GM12878 (cell line): ENCODE results near the gene HSD17B12. TPM values are rescaled to one million over a fixed set of nuclear protein-coding genes. Genes with fewer than 3 reads are reported as not detected.

Experiments
- ATAC-seq: fragments of 200-7000 bp; cut with Tn5 transposase; 3 replicates; pipeline ENCODE4 v1.9.1; 2020; ENCODE audit warnings: mild to moderate bottlenecking, moderate library complexity
- BruUV-seq: library from RNA; stranded (reverse); fragments of 400-500 nt; replicated peaks from 2 replicates; lab custom pipeline; 2021; lab: Mats Ljungman, UMichigan
- CTCF ChIA-PET: fragments of 300-600 bp; sonication (Branson Sonifier 250); formaldehyde crosslinking; extraction: SDS; loops from one replicate; lab custom pipeline; 2021; ENCODE audit warnings: inconsistent platforms; lab: Yijun Ruan, JAX
- POLR2A ChIA-PET: fragments of 350-600 bp; formaldehyde crosslinking; extraction: SDS; loops from one replicate; lab custom pipeline; 2021; ENCODE audit warnings: inconsistent platforms; lab: Charles Lee
- RAD21 ChIA-PET: fragments of 300-600 bp; sonication (Branson Sonifier 250); formaldehyde crosslinking; loops from one replicate; lab custom pipeline; 2023; ENCODE audit warnings: antibody characterized with exemption; ENCODE audit not compliant: unreplicated experiment; lab: Charles Lee
- SMC1A ChIA-PET: fragments of 300-600 bp; sonication (Branson Sonifier 250); formaldehyde crosslinking; loops from one replicate; lab custom pipeline; 2023; ENCODE audit not compliant: unreplicated experiment, uncharacterized antibody; lab: Charles Lee
- DNase-seq: peaks from one replicate; pipeline ENCODE4 v3.0.0-alpha.2; 2011; ENCODE audit warnings: low read depth, low spot score
- FAIRE-seq: peaks from 3 replicates; lab custom pipeline; 2011; peaks lifted over from hg19 to GRCh38; lab: Jason Lieb, UNC
- H2AFZ ChIP-seq: 2 replicates; pipeline ENCODE4 v1.6.0; 2011; ENCODE audit warnings: low read depth, low read length, control low read depth; ENCODE audit not compliant: control insufficient read depth
- H3K27ac ChIP-seq: 2 replicates; pipeline ENCODE4 v1.5.1; 2011; ENCODE audit warnings: control low read depth; ENCODE audit not compliant: control insufficient read depth, insufficient read depth
- H3K27me3 ChIP-seq, 2 experiments: replicated peaks in 1 of 2; 2 replicates each; pipeline versions ENCODE4 v1.6.0 to v1.6.1; 2011; ENCODE audit warnings: low read length in 1 of 2; ENCODE audit not compliant: control insufficient read depth in 2 of 2, insufficient read depth in 2 of 2
- H3K36me3 ChIP-seq, 2 experiments: 2 replicates each; pipeline ENCODE4 v1.5.1; 2011; ENCODE audit warnings: low read length in 1 of 2; ENCODE audit not compliant: control insufficient read depth in 2 of 2, insufficient read depth in 2 of 2
- H3K4me1 ChIP-seq: 2 replicates; pipeline ENCODE4 v1.6.1; 2011; ENCODE audit warnings: mild to moderate bottlenecking, low read length, moderate library complexity, mixed read lengths; ENCODE audit not compliant: control insufficient read depth, insufficient read depth
- H3K4me2 ChIP-seq: 2 replicates; pipeline ENCODE4 v1.6.0; 2011; ENCODE audit warnings: control low read depth; ENCODE audit not compliant: control insufficient read depth, insufficient read depth
- H3K4me3 ChIP-seq: fragments of 200-600 bp; sonication (generic); 2 replicates; pipeline ENCODE4 v1.5.1; 2016
- H3K79me2 ChIP-seq: 2 replicates; pipeline ENCODE4 v1.6.0; 2011; ENCODE audit warnings: low read length; ENCODE audit not compliant: control insufficient read depth, insufficient read depth
- H3K9ac ChIP-seq: 2 replicates; pipeline ENCODE4 v1.8.0; 2011; ENCODE audit warnings: low read length, control low read depth, mixed read lengths; ENCODE audit not compliant: control insufficient read depth, insufficient read depth
- H3K9me3 ChIP-seq: replicated peaks from 3 replicates; pipeline ENCODE4 v1.5.1; 2011; ENCODE audit warnings: mild to moderate bottlenecking, low read length; ENCODE audit not compliant: control insufficient read depth, insufficient read depth
- H4K20me1 ChIP-seq: 2 replicates; pipeline ENCODE4 v1.6.0; 2011; ENCODE audit not compliant: control insufficient read depth, insufficient read depth
- BRCA1 ChIP-seq: IDR thresholded peaks from 2 replicates; pipeline ENCODE4 v1.6.1; 2011; ENCODE audit warnings: low read depth, low read length, improper control_type of control experiment
- HDGF ChIP-seq: fragments of 450-650 bp; IDR thresholded peaks from 2 replicates; pipeline ENCODE4 v1.6.1; 2016; ENCODE audit warnings: antibody characterized with exemption
- IKZF1 ChIP-seq: fragments of 450-650 bp; conservative IDR thresholded peaks from 2 replicates; pipeline ENCODE4 v1.6.1; 2017; ENCODE audit warnings: antibody characterized with exemption, mild to moderate bottlenecking
- NFYA ChIP-seq: IDR thresholded peaks from 2 replicates; pipeline ENCODE4 v1.6.1; 2011; ENCODE audit warnings: low read depth, mild to moderate bottlenecking, low read length, improper control_type of control experiment, borderline replicate concordance
- POU2F2 ChIP-seq: IDR thresholded peaks from 3 replicates; pipeline ENCODE4 v1.6.1; 2011; ENCODE audit warnings: low read depth, mild to moderate bottlenecking, low read length, borderline replicate concordance
- RUNX3 ChIP-seq: IDR thresholded peaks from 2 replicates; pipeline ENCODE4 v1.6.1; 2012; ENCODE audit warnings: low read length, inconsistent platforms
- SIN3A ChIP-seq: IDR thresholded peaks from 2 replicates; pipeline ENCODE4 v1.6.1; 2012; ENCODE audit warnings: low read depth, low read length, improper control_type of control experiment
- TCF7 ChIP-seq: IDR thresholded peaks from 2 replicates; pipeline ENCODE4 v1.6.1; 2014; ENCODE audit warnings: antibody characterized with exemption, borderline replicate concordance
- ZNF622 ChIP-seq: fragments of 450-650 bp; IDR thresholded peaks from 2 replicates; pipeline ENCODE4 v1.6.1; 2017; ENCODE audit warnings: mild to moderate bottlenecking, inconsistent platforms
- WGBS: methylation state at CpG from one replicate; pipeline ENCODE4 v1.1.6; 2016; ENCODE audit warnings: low lambda C conversion rate; ENCODE audit not compliant: insufficient replicate concordance, insufficient coverage; ENCODE audit errors: missing lambda C conversion rate; 5-methylcytosine and 5-hydroxymethylcytosine counted together
- in situ Hi-C: fragments of 300-500 bp; cut with MboI; formaldehyde crosslinking; loops from 9 replicates; pipeline ENCODE4 v1.14.3; 2018; ENCODE audit warnings: mixed read lengths
- intact Hi-C: fragments of 100-400 bp; cut with micrococcal nuclease; formaldehyde crosslinking; loops from one replicate; pipeline ENCODE4 v1.14.2; 2022; ENCODE audit not compliant: unreplicated experiment
- polyA plus RNA-seq, 11 experiments: library from polyadenylated mRNA; depleted of rRNA in 4 of 11; unstranded in 6 of 11; stranded (reverse) in 5 of 11; fragments of >200 nt; fragmentation: Nextera tagmentation in 4 of 11; fragmentation: Illumina TruSeq in 1 of 11; extraction: Ambion mirVana in 4 of 11; extraction: Trizol in 1 of 11; gene quantifications; 1 replicate in 1 of 11; 2 replicates in 10 of 11; pipeline versions ENCODE4 v1.2.1 to v1.2.3, GENCODE V29; 2011 to 2016; ENCODE audit warnings: inconsistent platforms in 2 of 11, missing spikeins in 2 of 11, low read depth in 1 of 11
- total RNA-seq, 4 experiments: library from RNA; depleted of rRNA in 3 of 4; stranded (reverse); fragments of >200 nt in 3 of 4; fragmentation: Illumina TruSeq in 1 of 4; extraction: Trizol in 1 of 4; gene quantifications; 2 replicates each; pipeline versions ENCODE4 v1.2.1 to v1.2.3, GENCODE V29; 2013 to 2021
- TF ChIP-seq, protein P1 (sequence below): fragments of 450-650 bp; IDR thresholded peaks from 2 replicates; pipeline ENCODE4 v1.6.1; 2014; ENCODE audit warnings: mild to moderate bottlenecking
- TF ChIP-seq, protein P2 (sequence below): IDR thresholded peaks from 2 replicates; pipeline ENCODE4 v1.6.1; 2012; ENCODE audit warnings: low read depth, low read length, improper control_type of control experiment
- TF ChIP-seq, protein P3 (sequence below): fragments of 450-650 bp; formaldehyde crosslinking; IDR thresholded peaks from 2 replicates; pipeline ENCODE4 v1.5.0; 2022; ENCODE audit warnings: mild to moderate bottlenecking, missing genetic modification characterization
- TF ChIP-seq, protein P4 (sequence below), 3 experiments: IDR thresholded peaks in 2 of 3; conservative IDR thresholded peaks in 1 of 3; 2 replicates each; pipeline ENCODE4 v1.5.1; 2011; ENCODE audit warnings: low read depth in 3 of 3, low read length in 3 of 3, mild to moderate bottlenecking in 3 of 3, control low read depth in 2 of 3, moderate library complexity in 2 of 3, inconsistent platforms in 1 of 3, mixed read lengths in 1 of 3; ENCODE audit not compliant: control insufficient read depth in 2 of 3, insufficient read depth in 1 of 3; ENCODE audit errors: extremely low read depth in 1 of 3

The HSD17B12 gene
- total and polyA plus RNA-seq, 10 of the 15 experiments (the other 5 are each of a cell fraction or from before 2014, with no cell fraction given), result 23.6 to 88.0 (median 64.7) TPM

DNA sequence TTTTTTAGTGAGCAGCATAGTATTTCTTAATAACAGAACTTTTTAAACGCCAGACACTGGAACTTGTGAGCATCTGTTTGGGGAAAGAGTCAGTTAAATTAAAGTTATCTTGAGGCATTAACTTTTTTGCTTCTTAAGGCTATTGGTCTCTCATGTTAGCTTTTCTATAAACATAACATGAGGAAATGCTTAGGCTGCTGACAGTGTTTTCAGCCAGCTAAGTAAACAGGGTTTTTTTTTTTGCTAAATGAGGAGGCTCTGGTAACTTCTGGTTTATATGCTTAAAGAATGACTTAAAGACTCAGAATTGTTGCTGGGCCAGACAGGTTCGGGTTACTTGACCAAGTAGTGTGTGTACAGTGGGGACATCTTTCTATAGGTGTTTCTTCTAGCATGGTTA, 104.3 kb downstream of the HSD17B12 start:
- no TSS peak for BruUV-seq
- POLR2A ChIA-PET, result no interaction called here
- 89% methylated on average over 2 of the region's 2 CpGs for WGBS
- FAIRE-seq (no peak), ATAC-seq (no peak), DNase-seq (no peak)
- in situ Hi-C loops (no loop called here), intact Hi-C loops (no loop called here)
- SMC1A ChIA-PET, result interaction anchor here (1.6 kb wide), 1 partner anchor 11 kb away, joined by 4 read pairs; no protein-coding TSS in a partner anchor
- Histone ChIP-seq H3K27ac (no peak overlapping the region), H3K9me3 (peaks cover 6% of the 10 kb centered on the region; the same call in 2 of the 3 replicates), H3K27me3 (no peaks in the 10 kb centered on the region), H3K4me1 (no peaks in the 10 kb centered on the region), H3K4me2 (no peak overlapping the region), H3K9ac (no peak overlapping the region), H2AFZ (no peak overlapping the region), H3K36me3 (no peaks in the 10 kb centered on the region), H3K79me2 (no peaks in the 10 kb centered on the region), H3K4me3 (no peak overlapping the region), H4K20me1 (no peaks in the 10 kb centered on the region)
- RAD21 ChIA-PET, result no interaction called here
- CTCF ChIA-PET, result interaction anchor here (1.3 kb wide), 1 partner anchor 97 kb away, joined by 3 read pairs; no protein-coding TSS in a partner anchor
- TF ChIP-seq TCF7, result no peak
- TF ChIP-seq, protein P1, sequence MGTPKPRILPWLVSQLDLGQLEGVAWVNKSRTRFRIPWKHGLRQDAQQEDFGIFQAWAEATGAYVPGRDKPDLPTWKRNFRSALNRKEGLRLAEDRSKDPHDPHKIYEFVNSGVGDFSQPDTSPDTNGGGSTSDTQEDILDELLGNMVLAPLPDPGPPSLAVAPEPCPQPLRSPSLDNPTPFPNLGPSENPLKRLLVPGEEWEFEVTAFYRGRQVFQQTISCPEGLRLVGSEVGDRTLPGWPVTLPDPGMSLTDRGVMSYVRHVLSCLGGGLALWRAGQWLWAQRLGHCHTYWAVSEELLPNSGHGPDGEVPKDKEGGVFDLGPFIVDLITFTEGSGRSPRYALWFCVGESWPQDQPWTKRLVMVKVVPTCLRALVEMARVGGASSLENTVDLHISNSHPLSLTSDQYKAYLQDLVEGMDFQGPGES, result no peak
- TF ChIP-seq ZNF622, result no peak
- TF ChIP-seq RUNX3, result no peak
- no peak for TF ChIP-seq IKZF1
- no peak for TF ChIP-seq NFYA
- TF ChIP-seq POU2F2, result no peak
- TF ChIP-seq, protein P2, sequence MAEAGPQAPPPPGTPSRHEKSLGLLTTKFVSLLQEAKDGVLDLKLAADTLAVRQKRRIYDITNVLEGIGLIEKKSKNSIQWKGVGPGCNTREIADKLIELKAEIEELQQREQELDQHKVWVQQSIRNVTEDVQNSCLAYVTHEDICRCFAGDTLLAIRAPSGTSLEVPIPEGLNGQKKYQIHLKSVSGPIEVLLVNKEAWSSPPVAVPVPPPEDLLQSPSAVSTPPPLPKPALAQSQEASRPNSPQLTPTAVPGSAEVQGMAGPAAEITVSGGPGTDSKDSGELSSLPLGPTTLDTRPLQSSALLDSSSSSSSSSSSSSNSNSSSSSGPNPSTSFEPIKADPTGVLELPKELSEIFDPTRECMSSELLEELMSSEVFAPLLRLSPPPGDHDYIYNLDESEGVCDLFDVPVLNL, result no peak
- TF ChIP-seq SIN3A, result no peak
- TF ChIP-seq, protein P3, sequence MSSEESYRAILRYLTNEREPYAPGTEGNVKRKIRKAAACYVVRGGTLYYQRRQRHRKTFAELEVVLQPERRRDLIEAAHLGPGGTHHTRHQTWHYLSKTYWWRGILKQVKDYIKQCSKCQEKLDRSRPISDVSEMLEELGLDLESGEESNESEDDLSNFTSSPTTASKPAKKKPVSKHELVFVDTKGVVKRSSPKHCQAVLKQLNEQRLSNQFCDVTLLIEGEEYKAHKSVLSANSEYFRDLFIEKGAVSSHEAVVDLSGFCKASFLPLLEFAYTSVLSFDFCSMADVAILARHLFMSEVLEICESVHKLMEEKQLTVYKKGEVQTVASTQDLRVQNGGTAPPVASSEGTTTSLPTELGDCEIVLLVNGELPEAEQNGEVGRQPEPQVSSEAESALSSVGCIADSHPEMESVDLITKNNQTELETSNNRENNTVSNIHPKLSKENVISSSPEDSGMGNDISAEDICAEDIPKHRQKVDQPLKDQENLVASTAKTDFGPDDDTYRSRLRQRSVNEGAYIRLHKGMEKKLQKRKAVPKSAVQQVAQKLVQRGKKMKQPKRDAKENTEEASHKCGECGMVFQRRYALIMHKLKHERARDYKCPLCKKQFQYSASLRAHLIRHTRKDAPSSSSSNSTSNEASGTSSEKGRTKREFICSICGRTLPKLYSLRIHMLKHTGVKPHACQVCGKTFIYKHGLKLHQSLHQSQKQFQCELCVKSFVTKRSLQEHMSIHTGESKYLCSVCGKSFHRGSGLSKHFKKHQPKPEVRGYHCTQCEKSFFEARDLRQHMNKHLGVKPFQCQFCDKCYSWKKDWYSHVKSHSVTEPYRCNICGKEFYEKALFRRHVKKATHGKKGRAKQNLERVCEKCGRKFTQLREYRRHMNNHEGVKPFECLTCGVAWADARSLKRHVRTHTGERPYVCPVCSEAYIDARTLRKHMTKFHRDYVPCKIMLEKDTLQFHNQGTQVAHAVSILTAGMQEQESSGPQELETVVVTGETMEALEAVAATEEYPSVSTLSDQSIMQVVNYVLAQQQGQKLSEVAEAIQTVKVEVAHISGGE, result no peak
- TF ChIP-seq, protein P4, sequence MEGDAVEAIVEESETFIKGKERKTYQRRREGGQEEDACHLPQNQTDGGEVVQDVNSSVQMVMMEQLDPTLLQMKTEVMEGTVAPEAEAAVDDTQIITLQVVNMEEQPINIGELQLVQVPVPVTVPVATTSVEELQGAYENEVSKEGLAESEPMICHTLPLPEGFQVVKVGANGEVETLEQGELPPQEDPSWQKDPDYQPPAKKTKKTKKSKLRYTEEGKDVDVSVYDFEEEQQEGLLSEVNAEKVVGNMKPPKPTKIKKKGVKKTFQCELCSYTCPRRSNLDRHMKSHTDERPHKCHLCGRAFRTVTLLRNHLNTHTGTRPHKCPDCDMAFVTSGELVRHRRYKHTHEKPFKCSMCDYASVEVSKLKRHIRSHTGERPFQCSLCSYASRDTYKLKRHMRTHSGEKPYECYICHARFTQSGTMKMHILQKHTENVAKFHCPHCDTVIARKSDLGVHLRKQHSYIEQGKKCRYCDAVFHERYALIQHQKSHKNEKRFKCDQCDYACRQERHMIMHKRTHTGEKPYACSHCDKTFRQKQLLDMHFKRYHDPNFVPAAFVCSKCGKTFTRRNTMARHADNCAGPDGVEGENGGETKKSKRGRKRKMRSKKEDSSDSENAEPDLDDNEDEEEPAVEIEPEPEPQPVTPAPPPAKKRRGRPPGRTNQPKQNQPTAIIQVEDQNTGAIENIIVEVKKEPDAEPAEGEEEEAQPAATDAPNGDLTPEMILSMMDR (IDR thresholded peaks at IDR 0.05 in 2 of 3, conservative IDR thresholded peaks at IDR 0.05 in 1 of 3; ENCODE audit: control insufficient read depth in 2 of 3, extremely low read depth in 1 of 3, insufficient read depth in 1 of 3, low read depth in 3 of 3, low read length in 3 of 3), result no peak
- no peak for TF ChIP-seq BRCA1
- TF ChIP-seq HDGF, result no peak
